G401 (cell line): ENCODE measurements around the gene BACE2. TPM values are rescaled to one million over a fixed set of nuclear protein-coding genes. Genes with fewer than 3 reads are reported as not detected.
"Not testable (repeated sequence)": the region's sequence is repeated elsewhere in the genome, so short reads cannot be mapped to it uniquely, and the experiment has no call there.

Experiments
- DNase-seq: peaks from one replicate; pipeline ENCODE4 v3.0.0-alpha.2; 2015; ENCODE audit warnings: low spot score
- in situ Hi-C: cut with HindIII; loops from 2 replicates; pipeline ENCODE4 v1.10.0; 2016; ENCODE audit warnings: low sequenced_read_pairs, mixed read lengths
- total RNA-seq: library from RNA; depleted of rRNA; stranded (reverse); fragments of >200 nt; shearing (Covaris generic); gene quantifications from 2 replicates; pipeline ENCODE4 v1.2.3, GENCODE V29; 2014

BACE2 gene
- total RNA-seq, 1 experiment from 2014 or later, result not detected

DNA sequence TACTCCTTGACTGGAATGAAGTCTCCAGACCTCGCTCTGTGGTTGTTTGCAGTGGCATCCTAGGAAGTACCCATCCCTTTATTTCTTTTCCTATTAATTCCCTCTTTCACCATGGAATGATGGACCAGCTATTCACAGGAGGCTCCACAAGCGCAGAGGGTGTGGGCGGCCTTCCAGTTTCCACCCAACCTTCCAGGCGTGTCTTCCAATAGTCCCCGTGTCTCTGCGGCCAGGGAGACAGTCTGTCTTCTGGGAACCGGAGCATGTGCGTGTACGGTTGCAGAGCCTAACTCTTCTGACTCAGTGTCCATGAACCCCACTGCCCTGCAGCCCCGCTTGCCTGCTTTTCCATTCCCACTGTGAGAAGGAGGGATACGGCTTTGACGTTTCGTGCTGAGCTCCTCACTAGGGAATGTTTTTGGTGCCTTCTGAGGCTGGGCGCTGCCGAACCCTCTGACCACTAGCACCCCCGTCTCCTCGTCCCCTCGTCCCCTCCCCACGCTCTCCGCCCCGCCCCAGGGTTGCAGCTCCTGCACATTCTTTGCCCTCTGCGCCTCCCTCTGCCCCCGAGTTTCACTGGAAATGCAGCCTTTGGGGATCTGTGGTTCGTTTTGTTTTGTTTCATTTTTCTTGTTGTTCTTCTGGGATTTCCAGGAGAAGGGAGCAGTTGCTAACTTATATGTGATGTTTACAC is 122.3 kb downstream of the BACE2 start:
- in situ Hi-C loops, result no loop called here
- DNase-seq, result no peak

DNA sequence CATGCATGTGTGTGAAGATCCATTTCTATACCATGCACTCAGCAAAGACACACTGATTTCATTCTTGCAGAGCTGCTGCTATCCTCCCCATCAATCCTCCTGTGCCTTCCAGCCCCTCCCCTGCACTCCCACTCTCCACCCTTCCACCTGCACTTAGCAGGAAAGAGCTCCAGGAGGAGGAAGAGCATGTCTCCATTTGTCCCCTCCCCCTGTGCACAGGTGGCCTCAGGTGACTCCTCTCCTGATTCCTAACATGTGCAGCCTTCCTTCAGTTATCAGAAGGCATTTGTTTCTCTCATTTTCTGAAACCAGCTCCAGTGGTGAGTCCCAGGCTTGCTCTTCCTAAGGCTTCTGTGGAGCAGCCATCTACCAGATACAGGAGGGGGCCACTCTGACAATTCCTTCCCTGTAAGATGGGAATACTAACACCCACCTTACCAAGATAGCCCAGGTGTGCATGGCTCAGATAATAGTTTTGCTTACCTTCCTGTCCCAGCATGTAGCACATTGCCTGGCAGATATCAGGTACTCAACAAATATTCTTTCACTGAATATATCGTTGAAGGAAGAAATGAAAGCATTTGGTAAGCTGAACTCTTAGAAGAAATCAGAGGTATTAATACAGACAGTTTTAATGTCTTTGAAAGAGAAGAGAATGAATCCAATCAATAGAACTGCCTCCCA is 126.7 kb downstream of the BACE2 start:
- in situ Hi-C loops, result no loop called here
- no peak for DNase-seq

DNA sequence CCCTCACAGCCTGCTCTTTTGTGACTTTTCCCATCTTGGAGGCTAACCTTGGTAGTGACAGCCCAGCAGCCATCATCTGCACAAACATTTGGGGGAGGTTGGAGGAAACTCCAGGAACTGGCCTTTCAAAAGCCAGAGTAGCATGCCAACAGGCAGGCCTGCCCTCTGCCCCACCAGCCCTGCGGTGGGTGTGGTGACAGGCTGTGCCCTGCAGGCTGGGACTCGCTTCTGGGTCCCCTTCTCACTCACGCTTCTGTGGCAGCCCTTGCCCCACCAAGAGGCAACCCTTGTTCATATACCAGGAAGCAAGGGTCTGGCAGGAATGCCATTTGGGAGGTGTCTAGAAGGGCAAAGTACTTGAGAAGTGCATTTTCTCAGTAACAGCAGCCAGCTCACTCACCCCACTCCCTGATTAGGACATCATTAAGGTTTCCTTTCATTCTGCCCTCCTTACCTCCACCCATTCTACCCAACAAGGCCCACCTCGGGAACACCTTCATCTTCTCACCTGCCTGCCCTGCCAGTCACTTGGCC is 127.8 kb downstream of the BACE2 start:
- in situ Hi-C loops, result no loop called here
- no peak for DNase-seq

DNA sequence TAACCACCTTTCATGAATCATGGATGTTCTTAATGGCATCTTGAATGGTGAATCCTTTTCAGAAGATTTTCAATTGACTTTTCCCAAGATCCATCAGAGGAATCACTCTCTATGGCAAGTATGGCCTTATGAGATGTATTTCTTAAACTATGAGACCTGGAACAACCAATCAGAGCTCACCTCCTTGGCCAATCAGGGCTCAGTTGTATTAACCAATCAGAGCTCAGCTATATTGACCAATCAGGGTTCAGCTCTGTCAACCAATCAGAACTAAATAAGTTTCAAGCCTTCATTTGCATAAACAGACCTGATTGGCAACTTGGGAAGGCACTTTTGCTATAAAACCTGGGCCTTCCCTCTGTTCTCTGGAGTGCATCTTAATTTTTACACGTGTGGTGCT is 135.0 kb downstream of the BACE2 start:
- no peak for DNase-seq
- in situ Hi-C loops, result no loop called here

DNA sequence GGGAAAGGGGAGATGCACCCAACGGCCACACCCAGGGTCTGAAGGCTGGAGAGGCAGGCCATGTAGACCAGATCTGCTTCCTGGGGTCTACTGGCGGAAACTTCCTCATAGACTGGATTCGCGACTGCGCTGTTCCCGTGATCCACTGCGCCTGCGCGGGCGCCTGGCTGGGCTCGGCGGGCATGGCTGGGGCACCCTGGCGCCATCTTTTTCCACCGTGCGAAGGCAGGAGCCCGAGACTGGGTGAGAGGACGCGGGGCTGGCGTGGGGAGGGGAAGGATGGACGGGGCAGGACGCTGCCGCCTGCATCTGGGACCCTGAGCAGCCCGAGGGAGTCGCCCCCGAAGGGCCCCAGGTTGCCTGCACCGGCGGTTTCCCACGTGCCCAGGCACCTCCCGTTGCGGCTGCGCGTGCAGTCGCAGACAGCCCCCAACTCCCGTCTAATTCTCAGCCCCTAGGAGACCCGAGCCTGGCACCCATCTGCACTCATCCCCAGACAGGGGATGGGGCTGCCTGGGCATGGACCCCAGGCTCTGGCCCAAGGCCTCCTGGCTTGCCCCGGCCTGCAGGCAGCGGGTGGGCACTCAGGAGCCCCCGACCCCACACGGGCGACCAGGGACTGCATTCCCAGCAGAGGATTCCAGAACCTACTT is 136.2 kb downstream of the BACE2 start:
- in situ Hi-C loops, result no loop called here
- no peak for DNase-seq

DNA sequence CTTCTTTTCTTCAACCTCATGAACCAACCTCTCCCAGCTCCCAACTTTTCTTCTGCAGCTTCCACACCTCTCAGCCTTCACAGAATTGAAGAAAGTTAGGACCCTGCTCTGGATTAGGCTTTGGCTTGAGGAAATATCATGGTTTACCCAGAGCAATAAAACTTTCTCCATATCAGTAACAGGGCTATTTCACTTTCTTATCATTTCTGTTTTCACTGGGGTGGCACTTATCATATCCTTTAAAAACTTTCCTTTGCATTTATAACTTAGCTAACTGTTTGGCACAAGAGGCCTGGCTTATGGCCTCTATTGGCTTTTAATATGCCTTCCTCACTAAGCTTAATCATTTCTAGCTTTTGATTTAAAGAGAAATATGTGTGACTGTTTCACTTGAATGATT is 139.3 kb downstream of the BACE2 start:
- in situ Hi-C loops, result no loop called here
- no peak for DNase-seq

DNA sequence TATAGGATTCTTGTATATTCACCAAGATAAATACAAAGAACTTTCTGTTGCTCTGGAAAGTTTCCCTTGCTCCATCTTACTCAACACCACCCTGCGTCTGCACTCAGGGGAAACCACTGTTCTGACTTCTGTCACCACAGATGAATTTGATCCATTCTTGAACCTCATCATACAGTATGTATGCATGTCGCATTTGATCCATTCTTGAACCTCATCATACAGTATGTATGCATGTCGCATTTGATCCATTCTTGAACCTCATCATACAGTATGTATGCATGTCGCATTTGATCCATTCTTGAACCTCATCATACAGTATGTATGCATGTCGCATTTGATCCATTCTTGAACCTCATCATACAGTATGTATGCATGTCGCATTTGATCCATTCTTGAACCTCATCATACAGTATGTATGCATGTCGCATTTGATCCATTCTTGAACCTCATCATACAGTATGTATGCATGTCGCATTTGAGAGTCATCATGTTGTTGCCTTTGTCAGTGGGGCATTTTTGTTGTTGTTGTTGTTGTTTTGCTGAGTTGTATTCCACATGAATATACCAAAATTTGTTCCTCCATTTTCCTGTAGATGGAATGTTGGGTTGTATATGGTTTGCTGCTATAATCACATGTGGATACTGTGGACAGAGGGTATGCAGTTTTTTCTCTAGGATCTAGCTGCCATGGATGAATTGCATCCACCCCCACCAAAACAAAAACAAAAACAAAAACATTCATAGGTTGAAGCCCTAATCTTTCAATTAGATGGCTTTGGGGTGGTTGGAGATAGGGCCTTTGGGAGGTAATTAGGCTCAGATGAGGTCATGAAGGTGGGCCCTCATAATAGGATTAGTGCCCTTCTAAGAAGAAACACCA is 145.6 kb downstream of the BACE2 start:
- DNase-seq, in situ Hi-C loops: not testable (repeated sequence)

DNA sequence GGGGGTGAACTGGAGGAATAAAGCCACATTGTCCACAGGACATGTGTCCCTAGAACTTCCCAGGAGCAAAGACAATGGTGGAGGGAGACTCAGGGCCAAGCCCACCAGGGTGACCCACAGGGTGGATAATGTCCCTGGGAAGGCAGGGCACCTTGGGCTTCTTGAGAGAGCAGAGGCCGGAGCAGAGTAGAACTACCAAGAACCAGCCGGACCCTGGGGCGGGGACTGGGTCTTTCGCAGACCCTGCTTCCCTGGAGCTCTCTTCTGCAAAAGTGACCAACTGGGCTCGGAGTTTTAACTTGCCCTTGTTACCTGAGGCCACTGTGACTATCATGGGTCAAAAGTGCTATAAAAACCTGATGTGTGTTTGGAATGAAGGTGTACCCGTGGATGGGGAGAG is 147.8 kb downstream of the BACE2 start:
- in situ Hi-C loops, result no loop called here
- no peak for DNase-seq

DNA sequence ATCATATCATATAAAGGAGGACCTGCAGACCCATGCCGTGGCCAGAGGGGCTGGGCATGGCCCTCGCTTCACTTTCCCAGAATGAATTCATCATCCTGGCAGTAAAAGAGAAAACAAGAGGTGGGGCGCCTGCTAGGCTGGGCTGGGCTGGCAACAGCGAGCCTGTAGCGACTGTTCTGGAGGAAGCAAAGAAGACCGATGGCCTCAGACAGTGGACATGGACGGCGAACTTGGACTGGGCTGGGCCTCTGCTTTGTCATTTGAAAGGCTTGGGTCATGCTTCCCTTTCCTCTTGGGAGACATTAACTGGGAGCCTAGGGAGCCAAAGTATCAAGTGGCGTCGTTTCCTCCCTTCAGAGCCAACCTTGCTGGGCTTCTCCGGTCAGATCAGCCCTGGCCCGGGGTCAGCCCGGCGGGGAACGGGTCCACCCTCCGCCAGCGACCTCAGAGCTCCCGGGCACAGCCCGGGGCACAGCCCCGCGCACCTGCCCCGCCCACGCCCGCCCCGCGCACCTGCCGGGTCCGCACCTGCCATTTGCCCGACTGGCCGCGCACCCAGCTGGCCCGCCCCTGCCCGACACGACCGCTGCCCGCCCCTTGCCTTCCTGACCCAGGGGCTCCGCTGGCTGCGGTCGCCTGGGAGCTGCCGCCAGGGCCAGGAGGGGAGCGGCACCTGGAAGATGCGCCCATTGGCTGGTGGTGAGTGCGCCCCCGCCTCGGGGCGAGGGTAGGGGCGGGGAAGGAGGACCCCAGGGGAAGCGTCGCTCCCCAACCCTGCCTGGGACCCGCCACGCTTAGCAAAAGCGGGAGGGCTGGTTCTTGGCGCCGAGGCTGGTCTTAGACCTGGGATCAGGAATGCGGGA is 148.5 kb downstream of the BACE2 start, which contains the start of gene FAM3B:
FAM3B (plus strand) TSS at position 602 of the 863 bp plus-strand sequence; CDS start at position 681, 79 bp downstream.
- no peak for DNase-seq
- in situ Hi-C loops, result no loop called here

DNA sequence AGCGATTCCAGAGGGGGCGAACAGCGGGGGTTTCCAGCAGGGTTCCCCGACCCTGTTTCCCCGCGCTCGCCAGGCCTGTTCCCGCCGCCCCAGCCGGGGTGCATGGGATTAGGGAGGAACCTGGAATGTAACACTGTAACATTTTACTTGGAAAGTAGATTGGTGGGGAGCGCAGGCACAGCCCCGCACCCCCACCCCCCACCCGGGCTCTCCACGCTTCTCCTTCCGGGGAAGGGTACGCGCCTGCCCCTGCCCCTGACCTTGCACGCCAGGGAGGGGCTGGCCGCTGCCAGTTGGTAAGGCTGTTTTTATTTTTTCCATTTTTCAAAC is 149.1 kb downstream of the BACE2 start:
- in situ Hi-C loops, result no loop called here
- no peak for DNase-seq

DNA sequence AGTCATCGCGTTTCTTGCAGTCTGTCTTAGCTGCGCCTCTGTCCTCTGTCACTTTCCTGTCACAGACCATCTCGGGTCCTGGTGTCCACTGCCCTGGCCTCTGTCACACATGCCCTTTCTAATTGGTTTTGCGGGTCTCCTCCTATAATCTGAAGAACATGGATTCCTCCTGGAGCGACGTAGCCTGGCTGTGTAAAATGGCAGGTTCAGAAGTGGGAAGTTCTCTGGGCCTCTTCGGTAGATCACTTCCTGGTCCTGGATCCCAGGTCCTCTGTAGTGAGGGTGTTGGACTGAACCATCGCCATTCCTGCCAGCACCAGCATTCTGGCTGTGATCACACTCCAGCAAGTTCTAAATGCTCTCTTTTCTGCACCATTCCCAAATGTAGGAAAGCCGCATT is 149.5 kb downstream of the BACE2 start:
- no peak for DNase-seq
- in situ Hi-C loops, result no loop called here

DNA sequence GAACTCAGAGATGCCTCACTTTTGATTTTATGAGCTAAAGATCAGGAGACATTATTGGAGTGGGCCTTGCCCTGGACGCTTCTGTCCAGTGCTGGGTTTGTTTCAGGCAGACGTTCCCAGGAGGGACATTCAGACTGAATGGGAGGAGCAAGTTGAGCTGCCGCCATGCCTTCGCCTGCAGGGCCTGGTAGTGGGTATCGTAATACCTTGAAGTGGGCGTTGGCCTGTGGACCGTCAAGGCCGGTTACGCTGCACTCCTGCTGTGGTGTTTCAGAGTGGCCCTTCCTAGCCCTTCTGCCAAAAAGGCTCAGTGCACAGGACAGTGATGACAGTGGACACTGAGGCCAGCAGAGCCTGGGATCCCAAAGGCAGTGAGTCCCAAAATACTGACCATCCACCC is 150.3 kb downstream of the BACE2 start:
- in situ Hi-C loops, result no loop called here
- no peak for DNase-seq

DNA sequence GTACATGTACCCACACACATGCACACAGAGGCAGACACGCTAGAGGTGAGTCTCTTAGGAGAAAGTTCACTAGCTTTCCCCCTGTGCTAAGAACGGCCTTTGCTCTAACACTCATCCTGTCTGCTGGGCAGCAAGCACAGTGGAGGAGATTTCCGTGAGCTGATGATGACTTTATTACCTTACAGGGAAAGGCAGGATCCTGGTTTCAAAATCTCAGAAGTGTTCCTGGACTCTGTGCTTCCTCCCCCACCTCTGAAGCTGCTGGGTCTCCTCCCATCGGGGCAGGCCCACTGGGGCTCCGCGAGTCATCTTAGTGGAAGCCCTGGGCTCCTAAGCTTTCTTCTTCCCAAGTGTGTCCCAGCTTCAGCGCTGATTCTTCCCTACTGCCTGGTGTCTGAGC is 151.3 kb downstream of the BACE2 start:
- in situ Hi-C loops, result no loop called here
- DNase-seq, result no peak

DNA sequence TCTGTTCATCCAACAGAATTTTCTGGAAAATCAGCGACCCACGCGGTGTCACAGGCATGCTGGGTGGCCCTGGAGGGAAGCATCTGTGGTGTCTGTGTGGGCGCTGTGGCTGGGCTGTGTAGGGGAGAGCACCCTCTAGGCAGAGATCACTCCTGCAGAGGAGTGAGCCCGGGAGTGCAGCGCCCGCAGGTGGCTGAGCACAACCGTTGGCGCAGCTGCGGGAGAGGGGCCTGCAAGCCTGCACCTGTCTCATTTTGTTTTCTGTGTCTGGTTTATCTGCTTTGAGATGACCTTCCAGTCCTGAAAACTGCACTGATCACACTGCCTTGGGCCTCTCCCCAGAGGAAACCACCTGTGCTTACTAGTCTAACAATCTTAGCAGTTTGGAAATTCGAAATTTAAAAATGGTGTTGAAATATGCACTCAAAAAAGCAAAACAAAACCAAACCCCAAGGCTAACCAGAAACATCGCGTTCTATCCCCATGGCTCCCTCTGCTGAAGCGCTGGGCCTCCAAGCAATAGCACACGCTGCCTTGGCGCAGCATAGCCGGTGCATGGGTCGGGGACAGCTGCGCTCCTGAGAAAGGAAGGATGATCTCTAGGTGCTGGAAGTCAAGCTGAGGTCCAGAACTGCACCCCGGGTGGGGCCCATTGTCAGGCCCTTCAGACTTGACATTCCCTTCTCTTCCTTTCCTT is 153.4 kb downstream of the BACE2 start:
- in situ Hi-C loops, result no loop called here
- DNase-seq, result no peak

DNA sequence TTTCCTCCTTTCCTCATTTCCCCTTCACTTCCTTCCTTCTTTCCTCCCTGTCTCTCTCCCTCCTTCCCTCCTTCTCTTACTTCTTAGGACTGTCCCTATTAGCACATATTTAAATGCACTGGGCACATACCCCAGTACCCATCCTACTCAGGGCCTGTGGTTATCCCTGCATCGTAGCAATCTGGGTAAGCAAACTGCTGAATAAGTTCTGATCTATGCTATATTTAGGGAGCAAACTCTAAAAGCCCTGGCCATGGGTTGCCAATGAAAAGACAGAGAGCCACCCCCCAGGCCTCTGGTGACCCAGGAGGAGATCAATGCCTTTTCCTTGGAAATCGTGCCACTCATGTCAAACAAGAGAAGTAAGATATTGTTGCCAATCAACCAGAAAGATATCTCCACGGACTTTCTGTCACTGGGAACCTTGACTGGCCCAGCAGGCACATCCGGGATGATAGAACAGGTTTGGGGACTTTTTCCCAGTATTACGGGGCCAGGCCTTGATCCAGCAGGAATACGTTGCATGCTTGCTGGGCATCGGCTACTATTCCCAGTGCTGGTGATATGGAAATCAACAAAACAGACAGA is 154.0 kb downstream of the BACE2 start:
- in situ Hi-C loops, result no loop called here
- DNase-seq, result no peak

DNA sequence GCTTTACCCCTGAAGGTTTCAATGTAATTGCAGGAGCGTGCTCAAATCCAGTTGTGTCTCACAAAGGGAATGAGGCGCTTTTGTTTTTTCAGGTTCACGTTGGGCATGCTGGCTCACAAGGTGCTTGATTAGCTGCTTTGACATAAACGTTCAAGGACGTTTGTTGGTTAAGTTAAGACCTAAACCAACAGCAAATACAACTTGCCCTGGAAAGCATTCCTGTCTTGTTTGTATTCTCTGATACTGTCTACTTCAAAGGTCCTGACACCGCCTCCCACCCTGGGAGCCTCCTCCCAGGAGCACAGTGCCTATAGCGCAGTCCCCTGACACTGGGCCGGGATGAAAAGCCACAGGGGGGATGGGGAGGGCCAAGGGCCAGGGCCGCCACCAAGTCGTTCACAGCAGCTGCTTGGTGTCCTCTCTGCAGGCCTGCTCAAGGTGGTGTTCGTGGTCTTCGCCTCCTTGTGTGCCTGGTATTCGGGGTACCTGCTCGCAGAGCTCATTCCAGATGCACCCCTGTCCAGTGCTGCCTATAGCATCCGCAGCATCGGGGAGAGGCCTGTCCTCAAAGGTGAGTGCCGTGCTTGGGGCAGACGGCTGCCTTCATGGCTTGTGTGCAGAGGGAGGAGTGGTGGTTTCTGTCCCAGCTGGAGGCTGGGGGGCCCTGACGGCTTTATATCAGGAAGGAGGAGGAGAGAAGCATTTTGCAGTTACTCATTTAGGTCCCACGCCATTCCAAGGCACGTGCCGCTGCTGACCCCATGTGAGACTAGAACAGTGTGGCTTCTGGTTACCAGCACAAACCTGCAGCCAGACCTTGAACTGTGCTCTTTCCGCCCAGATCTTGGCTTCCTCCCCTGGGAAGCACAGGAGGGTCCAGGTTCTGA is 154.8 kb downstream of the BACE2 start:
- no peak for DNase-seq
- in situ Hi-C loops, result no loop called here
